Breast epithelium (tissue), 3 donors: ENCODE data around the gene GRIP1.

Experiments used
- POLR2A ChIP-seq: fragments of 450-650 bp; IDR thresholded peaks from one replicate; pipeline ENCODE4 v1.6.1; 2016; ENCODE audit warnings: antibody characterized with exemption, mild to moderate bottlenecking, moderate library complexity
- POLR2AphosphoS5 ChIP-seq, 3 donors: sonication (generic); formaldehyde crosslinking; IDR thresholded peaks; one replicate each; pipeline ENCODE4 v1.6.1; 2017; ENCODE audit warnings: antibody characterized with exemption in 3 of 3
- TF ChIP-seq, protein P1 (sequence below), 3 donors: fragments of 450-650 bp; IDR thresholded peaks; one replicate each; pipeline ENCODE4 v1.5.1; 2016 to 2017; ENCODE audit warnings: antibody characterized with exemption in 3 of 3, mild to moderate bottlenecking in 3 of 3, moderate library complexity in 3 of 3

DNA sequence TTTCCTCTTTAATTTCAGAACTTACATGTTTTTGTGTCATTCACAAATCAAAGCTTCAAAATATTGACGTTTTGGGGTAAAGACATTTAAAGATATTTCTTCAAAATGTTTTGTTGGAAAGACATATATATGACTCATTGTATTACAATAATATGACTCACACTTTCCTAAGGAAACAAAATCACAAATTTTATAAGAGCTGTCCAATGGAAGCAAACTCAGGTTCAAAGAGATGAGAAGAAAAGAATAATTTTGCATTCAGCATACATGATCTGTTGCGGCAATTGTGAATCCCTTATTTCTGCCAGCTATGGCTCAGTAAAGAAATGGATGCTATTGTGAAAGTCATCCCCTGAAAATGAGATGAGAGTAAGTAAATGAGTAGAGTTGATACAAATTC, 82.7 kb downstream of the GRIP1 start:
- TF ChIP-seq POLR2A = no peak
- TF ChIP-seq, protein P1, sequence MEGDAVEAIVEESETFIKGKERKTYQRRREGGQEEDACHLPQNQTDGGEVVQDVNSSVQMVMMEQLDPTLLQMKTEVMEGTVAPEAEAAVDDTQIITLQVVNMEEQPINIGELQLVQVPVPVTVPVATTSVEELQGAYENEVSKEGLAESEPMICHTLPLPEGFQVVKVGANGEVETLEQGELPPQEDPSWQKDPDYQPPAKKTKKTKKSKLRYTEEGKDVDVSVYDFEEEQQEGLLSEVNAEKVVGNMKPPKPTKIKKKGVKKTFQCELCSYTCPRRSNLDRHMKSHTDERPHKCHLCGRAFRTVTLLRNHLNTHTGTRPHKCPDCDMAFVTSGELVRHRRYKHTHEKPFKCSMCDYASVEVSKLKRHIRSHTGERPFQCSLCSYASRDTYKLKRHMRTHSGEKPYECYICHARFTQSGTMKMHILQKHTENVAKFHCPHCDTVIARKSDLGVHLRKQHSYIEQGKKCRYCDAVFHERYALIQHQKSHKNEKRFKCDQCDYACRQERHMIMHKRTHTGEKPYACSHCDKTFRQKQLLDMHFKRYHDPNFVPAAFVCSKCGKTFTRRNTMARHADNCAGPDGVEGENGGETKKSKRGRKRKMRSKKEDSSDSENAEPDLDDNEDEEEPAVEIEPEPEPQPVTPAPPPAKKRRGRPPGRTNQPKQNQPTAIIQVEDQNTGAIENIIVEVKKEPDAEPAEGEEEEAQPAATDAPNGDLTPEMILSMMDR (IDR thresholded peaks at IDR 0.05) = no peak
- TF ChIP-seq POLR2AphosphoS5 (IDR thresholded peaks at IDR 0.05) = no peak
